Inferior parietal cortex (tissue), 1 donor: Measurements from ENCODE around the gene HOXA9.

Experiments
- DNase-seq: peaks from one replicate; pipeline ENCODE4 v3.0.0-alpha.2; 2016; ENCODE audit errors: extremely low spot score

The HOXA9 gene

GRCh38 chr7:27188386-27189294 lies 23.3 kb upstream of the HOXA9 start:
- no peak for DNase-seq

DNA sequence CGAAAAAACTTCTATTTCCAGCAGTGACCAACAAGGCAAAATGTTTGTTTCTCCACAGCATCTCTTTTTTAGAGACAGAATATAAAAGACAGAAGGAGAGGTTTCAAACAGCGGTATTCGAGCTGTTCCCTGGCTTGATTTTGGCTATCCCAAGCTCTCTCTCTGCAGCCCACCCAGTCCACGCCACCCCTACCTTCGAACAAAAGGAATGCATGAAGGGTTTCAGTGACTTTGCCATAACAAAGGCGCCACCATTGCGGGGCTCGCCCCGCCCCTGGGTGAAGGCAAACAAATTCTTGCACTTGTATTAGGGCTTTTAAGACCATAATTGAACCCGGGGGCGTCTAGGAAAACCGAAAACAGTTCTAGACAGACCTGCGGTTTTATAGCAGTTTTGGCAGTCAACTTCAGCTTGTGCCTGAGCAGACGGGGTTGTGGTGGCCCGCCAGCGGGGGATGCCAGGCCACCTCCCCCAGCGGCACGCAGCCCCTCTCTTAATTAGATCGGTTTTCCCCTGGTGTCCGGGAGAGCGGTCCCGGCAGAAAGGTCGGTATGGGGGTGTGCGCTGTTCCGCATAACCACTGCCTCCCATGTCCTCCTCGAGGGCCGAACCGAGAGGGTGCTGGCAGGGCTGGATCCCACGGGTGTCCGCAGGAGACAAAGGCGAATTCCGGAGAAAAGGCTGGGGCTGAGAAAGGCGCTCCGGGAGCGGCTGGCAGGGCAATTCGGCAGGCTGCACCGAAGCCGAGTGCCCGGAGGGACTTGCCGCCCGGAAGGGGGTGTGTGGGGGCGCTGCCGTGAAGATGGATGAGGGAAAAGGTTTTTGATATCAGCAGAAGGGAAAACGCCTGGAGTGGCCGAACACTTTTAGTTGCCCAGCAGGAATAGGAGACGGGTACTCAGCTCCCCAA lies 22.4 kb upstream of the HOXA9 start:
- DNase-seq = no peak

- DNase-seq = no peak
These were observed 21.5 kb upstream of the HOXA9 start for GRCh38 chr7:27186668-27187474.

DNA sequence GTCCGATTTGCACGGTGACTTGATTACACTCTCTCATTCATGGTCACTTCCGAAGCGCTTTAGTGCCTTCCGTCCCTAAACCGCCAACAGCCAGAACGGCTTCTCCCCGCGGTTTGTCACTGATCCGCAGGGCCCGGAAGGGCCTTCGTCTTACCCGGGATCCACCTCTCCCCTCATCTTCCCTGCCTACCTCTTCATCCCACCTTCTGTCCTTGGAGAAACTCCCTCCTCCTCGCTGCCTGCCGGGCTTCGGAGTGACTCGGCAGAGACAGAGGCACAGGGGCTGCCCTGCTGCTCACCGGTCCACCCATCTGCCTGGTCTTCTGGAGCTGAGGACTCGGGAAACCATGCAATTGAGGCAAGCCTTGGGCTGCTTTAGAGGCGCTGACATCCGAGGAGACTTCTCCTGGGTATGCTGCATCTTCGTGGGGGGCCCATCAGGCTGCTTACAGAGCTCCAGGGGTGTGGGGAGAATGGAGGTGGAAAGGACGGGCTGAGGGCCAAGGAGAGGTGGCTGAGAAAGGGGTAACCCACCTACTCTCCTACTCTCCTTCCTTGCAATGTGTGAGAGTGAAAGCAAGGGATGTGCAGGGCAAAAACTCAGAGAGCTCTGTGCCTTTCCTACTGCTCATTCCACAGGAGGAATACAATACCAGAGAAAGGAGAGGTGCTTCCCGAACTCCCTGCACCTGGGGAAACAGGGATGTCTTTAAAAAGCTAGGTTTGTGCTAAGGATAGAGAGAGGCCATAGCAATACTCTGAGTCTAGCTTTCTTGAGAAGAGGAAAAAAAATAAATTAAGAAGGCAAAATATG lies 20.7 kb upstream of the HOXA9 start:
- DNase-seq = no peak

GRCh38 chr7:27185013-27185853 lies 19.9 kb upstream of the HOXA9 start, which contains the start of gene HOXA11:
Gene HOXA11 (minus strand): TSS chr7:27185232. CDS start chr7:27185144, 88 bp downstream.
- no peak for DNase-seq

DNA sequence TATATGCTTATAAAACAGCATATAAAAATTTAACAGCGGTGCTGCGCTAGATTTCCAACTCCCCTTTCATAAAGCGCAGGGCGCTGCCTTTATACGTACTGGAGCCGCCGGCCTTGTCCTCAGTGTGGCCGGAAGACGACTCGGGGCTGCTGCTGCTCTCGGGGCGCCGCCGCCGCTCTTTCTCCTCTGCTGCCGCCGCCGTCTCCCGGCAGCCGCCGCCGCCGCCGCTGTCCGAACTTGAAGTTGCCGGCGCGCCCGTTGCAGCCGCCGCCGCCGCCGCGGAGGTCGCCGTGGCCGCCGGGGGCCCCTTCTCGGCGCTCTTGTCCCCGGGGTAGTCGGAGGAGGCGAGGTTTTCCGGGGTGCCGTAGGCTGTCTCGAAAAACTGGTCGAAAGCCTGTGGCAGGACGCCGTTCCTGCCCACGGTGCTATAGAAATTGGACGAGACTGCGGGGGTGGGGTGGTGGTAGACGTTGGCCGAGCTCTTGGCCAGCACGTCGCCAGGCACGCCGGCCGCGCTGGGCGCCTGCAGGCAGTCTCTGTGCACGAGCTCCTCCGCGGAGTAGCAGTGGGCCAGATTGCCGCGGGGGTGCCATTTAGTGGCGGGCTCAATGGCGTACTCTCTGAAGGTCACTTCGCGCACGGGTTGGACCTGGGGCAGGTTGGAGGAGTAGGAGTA lies 19.1 kb upstream of the HOXA9 start:
- DNase-seq = no peak

DNA sequence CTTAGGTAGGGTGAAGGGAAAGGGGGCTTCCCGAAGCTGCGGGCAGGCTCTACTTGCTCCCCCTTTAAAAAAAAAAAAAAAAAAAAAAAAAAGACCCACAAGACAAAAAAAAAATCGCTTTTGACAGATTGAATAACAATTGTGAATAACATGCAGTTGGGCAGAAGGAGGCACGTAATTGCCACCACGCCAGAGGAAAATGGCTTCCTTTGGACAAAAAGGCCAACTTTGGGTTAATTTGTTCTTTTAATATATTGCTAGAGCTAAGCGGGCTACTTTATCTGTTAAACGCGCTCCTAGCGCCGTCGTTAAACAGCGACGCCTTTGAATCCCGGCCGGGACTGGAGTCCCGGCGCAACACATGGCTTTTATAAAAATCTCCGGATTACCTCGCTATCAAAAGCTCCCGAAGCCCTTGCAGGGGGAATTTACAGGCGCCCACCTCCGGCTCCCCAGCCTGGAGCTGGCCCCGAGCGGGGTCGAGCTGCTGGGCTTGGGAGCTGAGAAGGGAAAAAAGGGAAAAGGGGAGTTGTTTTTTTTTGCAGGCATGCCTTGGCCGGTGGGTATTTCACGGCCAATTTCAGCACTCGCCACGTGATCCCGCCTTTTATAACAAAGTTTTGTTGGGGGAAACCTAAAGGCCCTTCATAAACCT lies 18.5 kb upstream of the HOXA9 start:
- DNase-seq = no peak

DNA sequence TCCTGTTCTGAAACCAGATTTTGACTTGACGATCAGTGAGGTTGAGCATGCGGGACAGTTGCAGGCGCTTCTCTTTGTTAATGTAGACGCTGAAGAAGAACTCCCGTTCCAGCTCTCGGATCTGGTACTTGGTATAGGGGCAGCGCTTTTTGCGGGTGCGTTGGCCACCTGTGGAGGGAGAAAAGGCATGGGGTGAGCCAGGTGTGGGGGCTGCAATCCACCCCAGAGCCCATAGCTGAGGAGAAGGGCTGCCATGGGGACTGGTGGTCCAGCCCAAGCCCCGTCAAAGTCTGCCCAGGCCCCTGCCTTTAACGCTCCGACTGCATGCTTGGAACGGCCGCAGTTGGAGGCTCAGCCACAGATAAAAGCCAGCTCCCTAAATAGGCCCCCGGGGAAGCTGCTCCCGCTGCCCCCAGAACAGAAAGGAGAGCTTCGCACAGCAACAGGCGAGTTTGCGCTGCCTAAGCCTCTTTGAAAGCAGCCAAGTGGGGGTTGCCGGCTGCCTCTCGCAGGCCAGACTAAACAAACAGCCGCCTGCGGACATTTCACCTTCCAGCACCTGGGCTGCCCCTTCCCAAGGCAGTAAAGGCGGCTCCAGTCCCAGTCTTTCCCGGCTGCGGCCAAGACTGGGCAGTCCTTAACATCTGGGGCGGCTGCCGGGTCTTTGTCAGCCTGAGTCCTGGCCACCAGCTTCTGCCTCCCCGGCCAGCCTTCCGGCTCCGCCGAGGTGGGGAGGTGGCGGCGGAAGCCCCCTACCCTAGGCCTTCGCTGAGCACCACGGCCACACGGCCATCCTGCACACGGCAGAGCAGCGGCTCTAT lies 17.7 kb upstream of the HOXA9 start:
- no peak for DNase-seq

GRCh38 chr7:27182285-27182841 lies 17.0 kb upstream of the HOXA9 start:
- DNase-seq = no peak

- no peak for DNase-seq
These were observed 16.5 kb upstream of the HOXA9 start for GRCh38 chr7:27181795-27182275.

- no peak for DNase-seq
These were observed 15.4 kb upstream of the HOXA9 start for GRCh38 chr7:27180431-27181420.

GRCh38 chr7:27179503-27180430 lies 14.4 kb upstream of the HOXA9 start:
- peak; percentile 19 for DNase-seq

DNA sequence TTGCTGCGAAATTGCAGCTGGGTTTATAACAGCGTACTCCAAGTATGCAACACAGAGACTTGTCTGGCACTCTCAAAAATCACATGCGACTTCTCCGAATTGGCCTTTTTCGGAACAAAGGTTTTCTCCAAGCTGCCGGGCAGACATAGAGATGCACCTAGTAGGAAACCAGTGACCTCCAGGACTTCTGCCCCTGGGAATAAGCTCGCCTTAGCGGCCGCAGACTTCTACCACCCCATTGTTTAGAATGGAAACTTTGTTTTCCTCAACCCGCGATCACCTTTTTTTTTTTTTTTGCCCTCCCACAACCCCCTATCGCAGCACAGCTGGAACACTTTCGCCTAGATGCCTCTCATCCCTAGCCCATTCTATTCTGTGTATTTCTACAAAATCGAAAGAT lies 13.7 kb upstream of the HOXA9 start:
- no peak for DNase-seq

- DNase-seq = no peak
These were observed 13.0 kb upstream of the HOXA9 start for GRCh38 chr7:27178366-27178765.

DNA sequence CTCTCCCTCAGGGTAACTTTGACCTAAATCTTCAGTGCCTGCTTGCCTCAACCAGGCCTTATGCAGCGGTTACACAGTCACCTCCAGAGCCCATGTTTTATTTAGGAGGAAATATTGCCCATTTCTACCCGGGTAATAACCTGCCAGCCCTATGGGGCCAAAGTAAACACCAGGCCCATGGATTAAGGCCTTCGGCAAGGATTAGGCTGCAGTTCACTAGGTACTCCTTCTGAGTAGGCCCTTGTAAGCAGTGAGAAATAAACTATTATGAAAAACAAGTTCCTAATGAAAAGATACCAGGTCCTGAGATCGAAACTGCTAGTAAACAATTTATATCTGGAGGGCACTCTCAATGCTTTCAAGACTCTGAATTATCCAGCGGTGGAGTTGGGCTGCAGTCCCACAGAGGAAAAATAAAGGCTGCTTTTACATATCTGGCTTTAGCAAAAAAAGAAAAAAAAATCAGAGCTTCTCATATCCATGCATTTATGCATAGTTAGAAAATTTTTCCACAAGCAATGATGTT lies 12.5 kb upstream of the HOXA9 start:
- no peak for DNase-seq
